Measurements from ENCODE around the gene NT5DC3. TPM values are rescaled to one million over a fixed set of nuclear protein-coding genes. Genes with fewer than 3 reads are reported as not detected.
A peak's percentile ranks its signal among the peaks of the same experiment; 100 is the strongest.

NT5DC3 gene
- polyA plus RNA-seq, 2 of the 4 experiments (the other 2 are of a cell fraction): 5.2 to 5.6 TPM

- CTCF ChIA-PET: interaction anchor here (1.2 to 1.4 kb wide), 2 partner anchors 18 to 187 kb away, joined by 3 to 4 read pairs; no protein-coding TSS in a partner anchor
- H3K4me1 ChIP-seq: peaks cover 16% of the 10 kb centered on the region; the same call in 1 of the 3 replicates
- no peak overlapping the region for H3K4me2 ChIP-seq
- no peak overlapping the region for H3K4me3 ChIP-seq
- TF ChIP-seq GATA3 (IDR thresholded peaks at IDR 0.05; ENCODE audit: borderline replicate concordance) (no peak), ZSCAN20 (CRISPR knock-in tag; IDR thresholded peaks at IDR 0.05) (no peak), KDM5A (IDR thresholded peaks at IDR 0.05) (no peak), HDAC2 (IDR thresholded peaks at IDR 0.05) (no peak), EHMT2 (IDR thresholded peaks at IDR 0.05; ENCODE audit: low read depth) (no peak), ESRRA (IDR thresholded peaks at IDR 0.05; ENCODE audit: borderline replicate concordance, low read length) (no peak), FOSL2 (IDR thresholded peaks at IDR 0.05) (no peak), FOSL2 (CRISPR knock-in tag; IDR thresholded peaks at IDR 0.05) (no peak), KDM1A (IDR thresholded peaks at IDR 0.05; ENCODE audit: low read depth) (no peak), HEYL (CRISPR knock-in tag; IDR thresholded peaks at IDR 0.05) (no peak), CBX2 (IDR thresholded peaks at IDR 0.05; ENCODE audit: borderline replicate concordance, low read depth) (no peak), NPAS2 (CRISPR knock-in tag; IDR thresholded peaks at IDR 0.05; ENCODE audit: borderline replicate concordance) (no peak), ZC3H11A (IDR thresholded peaks at IDR 0.05) (no peak), ZNF302 (CRISPR knock-in tag; IDR thresholded peaks at IDR 0.05) (no peak), CHD2 (IDR thresholded peaks at IDR 0.05; ENCODE audit: low read length, partially characterized antibody) (no peak), NR3C1 (IDR thresholded peaks at IDR 0.05) (no peak), POLR2A (IDR thresholded peaks at IDR 0.05; ENCODE audit: low read length) (no peak)
- TF ChIP-seq, protein P1, sequence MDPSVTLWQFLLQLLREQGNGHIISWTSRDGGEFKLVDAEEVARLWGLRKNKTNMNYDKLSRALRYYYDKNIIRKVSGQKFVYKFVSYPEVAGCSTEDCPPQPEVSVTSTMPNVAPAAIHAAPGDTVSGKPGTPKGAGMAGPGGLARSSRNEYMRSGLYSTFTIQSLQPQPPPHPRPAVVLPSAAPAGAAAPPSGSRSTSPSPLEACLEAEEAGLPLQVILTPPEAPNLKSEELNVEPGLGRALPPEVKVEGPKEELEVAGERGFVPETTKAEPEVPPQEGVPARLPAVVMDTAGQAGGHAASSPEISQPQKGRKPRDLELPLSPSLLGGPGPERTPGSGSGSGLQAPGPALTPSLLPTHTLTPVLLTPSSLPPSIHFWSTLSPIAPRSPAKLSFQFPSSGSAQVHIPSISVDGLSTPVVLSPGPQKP (IDR thresholded peaks at IDR 0.05; ENCODE audit: low read depth, low read length): no peak
- TF ChIP-seq, protein P2, sequence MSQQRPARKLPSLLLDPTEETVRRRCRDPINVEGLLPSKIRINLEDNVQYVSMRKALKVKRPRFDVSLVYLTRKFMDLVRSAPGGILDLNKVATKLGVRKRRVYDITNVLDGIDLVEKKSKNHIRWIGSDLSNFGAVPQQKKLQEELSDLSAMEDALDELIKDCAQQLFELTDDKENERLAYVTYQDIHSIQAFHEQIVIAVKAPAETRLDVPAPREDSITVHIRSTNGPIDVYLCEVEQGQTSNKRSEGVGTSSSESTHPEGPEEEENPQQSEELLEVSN (IDR thresholded peaks at IDR 0.05; ENCODE audit: borderline replicate concordance, low read depth): no peak
- TF ChIP-seq, protein P3, sequence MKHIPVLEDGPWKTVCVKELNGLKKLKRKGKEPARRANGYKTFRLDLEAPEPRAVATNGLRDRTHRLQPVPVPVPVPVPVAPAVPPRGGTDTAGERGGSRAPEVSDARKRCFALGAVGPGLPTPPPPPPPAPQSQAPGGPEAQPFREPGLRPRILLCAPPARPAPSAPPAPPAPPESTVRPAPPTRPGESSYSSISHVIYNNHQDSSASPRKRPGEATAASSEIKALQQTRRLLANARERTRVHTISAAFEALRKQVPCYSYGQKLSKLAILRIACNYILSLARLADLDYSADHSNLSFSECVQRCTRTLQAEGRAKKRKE (CRISPR knock-in tag; IDR thresholded peaks at IDR 0.05; ENCODE audit: low read depth): no peak
- TF ChIP-seq, protein P4, sequence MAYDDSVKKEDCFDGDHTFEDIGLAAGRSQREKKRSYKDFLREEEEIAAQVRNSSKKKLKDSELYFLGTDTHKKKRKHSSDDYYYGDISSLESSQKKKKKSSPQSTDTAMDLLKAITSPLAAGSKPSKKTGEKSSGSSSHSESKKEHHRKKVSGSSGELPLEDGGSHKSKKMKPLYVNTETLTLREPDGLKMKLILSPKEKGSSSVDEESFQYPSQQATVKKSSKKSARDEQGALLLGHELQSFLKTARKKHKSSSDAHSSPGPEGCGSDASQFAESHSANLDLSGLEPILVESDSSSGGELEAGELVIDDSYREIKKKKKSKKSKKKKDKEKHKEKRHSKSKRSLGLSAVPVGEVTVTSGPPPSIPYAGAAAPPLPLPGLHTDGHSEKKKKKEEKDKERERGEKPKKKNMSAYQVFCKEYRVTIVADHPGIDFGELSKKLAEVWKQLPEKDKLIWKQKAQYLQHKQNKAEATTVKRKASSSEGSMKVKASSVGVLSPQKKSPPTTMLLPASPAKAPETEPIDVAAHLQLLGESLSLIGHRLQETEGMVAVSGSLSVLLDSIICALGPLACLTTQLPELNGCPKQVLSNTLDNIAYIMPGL (CRISPR knock-in tag; IDR thresholded peaks at IDR 0.05; ENCODE audit: borderline replicate concordance): no peak
- H3K27ac ChIP-seq: no peak overlapping the region
- no peak for FAIRE-seq
- no peak for ATAC-seq
- POLR2A ChIA-PET: no interaction called here
- no peak for DNase-seq (ENCODE audit: low read depth in 1 of 2, low spot score in 1 of 2)
- 90% methylated on average over 3 of the region's 3 CpGs for WGBS (ENCODE audit: missing lambda C conversion rate)
- no peaks in the 10 kb centered on the region for H3K9me3 ChIP-seq
Observed at GRCh38 chr12:103813426-103813825, 27.6 kb downstream of the NT5DC3 start.

DNA sequence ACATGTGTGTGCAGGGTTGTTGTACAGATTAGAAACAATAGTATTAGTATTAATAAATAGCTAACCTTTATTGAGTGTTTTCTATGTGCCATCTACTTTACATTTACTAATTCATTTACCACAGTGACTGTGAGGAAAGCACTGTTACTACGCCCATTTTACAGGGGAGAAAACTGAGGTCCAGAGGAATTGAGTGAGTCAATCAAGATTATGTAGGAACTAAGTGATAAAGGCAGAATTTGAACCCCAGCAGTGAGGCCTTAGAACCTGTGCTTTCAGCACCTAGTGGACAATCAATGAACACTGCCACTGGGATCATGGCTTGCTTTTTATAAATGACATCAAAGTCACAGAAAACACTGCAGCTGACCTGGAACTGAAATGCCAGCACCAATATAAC is 28.2 kb downstream of the NT5DC3 start:
- FAIRE-seq (no peak), ATAC-seq (0 out of 6 replicates have a peak, but pooled peaks of 1 of the 2 experiments have one; percentile 32), DNase-seq (ENCODE audit: low read depth in 1 of 2, low spot score in 1 of 2) (no peak)
- Histone ChIP-seq H3K4me3 (no peak overlapping the region), H3K4me1 (peaks cover 16% of the 10 kb centered on the region; the same call in 1 of the 3 replicates), H3K9me3 (no peaks in the 10 kb centered on the region), H3K4me2 (no peak overlapping the region), H3K27ac (no peak overlapping the region)
- POLR2A ChIA-PET: no interaction called here
- TF ChIP-seq HOXB5 (CRISPR knock-in tag; IDR thresholded peaks at IDR 0.05) (no peak), RFX5 (IDR thresholded peaks at IDR 0.05) (no peak), KDM1A (IDR thresholded peaks at IDR 0.05; ENCODE audit: low read depth) (0 out of 2 replicates have a peak, but pooled peaks have one; percentile 27)
- CTCF ChIA-PET: interaction anchor here (0.6 to 1.4 kb wide), 2 partner anchors 19 to 280 kb away, joined by 4 read pairs; no protein-coding TSS in a partner anchor
- WGBS (ENCODE audit: missing lambda C conversion rate): 90% methylated on average over 1 of the region's 1 CpG
